ENCODE measurements around the gene SLC25A43. TPM values are rescaled to one million over a fixed set of nuclear protein-coding genes. Genes with fewer than 3 reads are reported as not detected.

The SLC25A43 gene
- total RNA-seq, 5 donors from 2014 or later (not counting 1 experiment from before 2014, with no cell fraction given) = 1.7 to 6.4 (median 5.3) TPM

DNA sequence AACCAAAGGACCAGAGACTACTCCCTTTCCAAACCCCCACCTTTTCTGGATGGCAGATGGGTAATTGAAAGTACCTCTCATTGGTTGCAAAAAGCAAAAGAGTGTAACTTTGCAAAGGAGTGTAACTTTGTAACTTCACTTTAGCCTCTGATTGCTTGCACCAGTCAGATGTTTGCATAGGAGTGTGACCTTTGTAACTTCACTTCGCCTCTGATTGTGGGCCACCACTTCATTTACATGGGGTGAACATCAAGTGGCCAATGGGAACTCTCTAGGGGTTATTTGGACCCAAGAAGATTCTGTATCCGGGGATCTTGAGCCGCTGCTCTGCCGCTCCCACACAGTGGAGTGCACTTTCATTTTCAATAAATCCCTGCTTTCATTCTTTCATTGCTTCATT is 9.9 kb upstream of the SLC25A43 start:
- Mint-ChIP-seq H3K27ac (no peak overlapping the region), H3K4me1 (peaks cover 0 to 9% (median 0%) of the 10 kb centered on the region in 3 donors), H3K36me3 (peaks cover 2% of the 10 kb centered on the region), H3K9me3 (no peaks in the 10 kb centered on the region), H3K4me3 (no peak overlapping the region), H3K27me3 (peaks cover 0 to 17% of the 10 kb centered on the region in 2 donors)
- ATAC-seq (replicated peaks in 1 of 4) (no peak), DNase-seq (no peak)
- CTCF ChIA-PET = no interaction called here
- Histone ChIP-seq H3K27me3 (replicated peaks in 1 of 2; ENCODE audit: control insufficient read depth in 2 of 2, extremely low read depth in 1 of 2, insufficient read depth in 2 of 2, low read length in 1 of 2) (no peaks in the 10 kb centered on the region), H3K27ac (ENCODE audit: low read length) (no peak overlapping the region), H3K4me3 (ENCODE audit: control insufficient read depth in 1 of 2, extremely low read depth in 1 of 2, low read length in 1 of 2) (no peak overlapping the region), H3K36me3 (ENCODE audit: control insufficient read depth in 2 of 2, extremely low read depth in 1 of 2, insufficient read depth in 1 of 2, low read length in 1 of 2) (no peaks in the 10 kb centered on the region), H3K4me1 (ENCODE audit: control insufficient read depth in 1 of 2, extremely low read depth in 1 of 2, insufficient read depth in 2 of 2, low read length in 2 of 2) (no peaks in the 10 kb centered on the region), H3K9me3 (no peaks in the 10 kb centered on the region)
- no CpG with 5 or more reads among the region's 4 CpGs for WGBS (ENCODE audit: insufficient coverage)
- POLR2A ChIA-PET = no interaction called here

DNA sequence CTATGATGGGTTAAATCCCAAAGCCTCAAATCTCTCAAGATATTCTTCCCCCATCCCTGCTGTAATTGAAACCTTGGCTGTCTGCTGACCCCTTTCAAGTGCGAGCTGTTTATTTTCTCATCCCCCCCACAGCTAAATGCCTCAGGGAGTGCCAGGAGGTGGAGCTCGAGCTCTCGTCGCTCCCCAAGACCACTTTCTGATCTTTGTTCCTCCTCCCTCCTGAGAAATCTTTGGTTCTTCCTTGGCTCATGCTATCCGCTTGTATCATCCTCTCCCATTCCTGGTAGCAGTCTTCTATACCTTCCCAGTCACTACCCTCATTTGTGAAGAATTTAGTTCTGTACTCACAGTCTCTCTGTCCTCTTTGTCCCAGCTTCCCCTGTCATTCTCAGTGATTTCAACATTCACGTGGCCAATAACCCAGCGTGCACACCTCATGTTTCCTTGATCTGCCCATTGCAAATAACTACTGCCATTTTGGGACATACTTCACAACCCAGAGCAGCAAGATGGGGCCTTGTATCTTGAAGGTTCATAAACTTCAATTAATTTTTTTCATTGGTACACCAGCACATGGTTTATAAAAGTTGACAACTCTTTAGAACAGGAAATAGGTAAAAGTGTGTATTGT is 9.2 kb upstream of the SLC25A43 start:
- Histone ChIP-seq H3K9me3 (no peaks in the 10 kb centered on the region), H3K27ac (ENCODE audit: low read length) (no peak overlapping the region), H3K36me3 (ENCODE audit: control insufficient read depth in 2 of 2, extremely low read depth in 1 of 2, insufficient read depth in 1 of 2, low read length in 1 of 2) (no peaks in the 10 kb centered on the region), H3K4me3 (ENCODE audit: control insufficient read depth in 1 of 2, extremely low read depth in 1 of 2, low read length in 1 of 2) (no peak overlapping the region), H3K4me1 (ENCODE audit: control insufficient read depth in 1 of 2, extremely low read depth in 1 of 2, insufficient read depth in 2 of 2, low read length in 2 of 2) (no peaks in the 10 kb centered on the region), H3K27me3 (replicated peaks in 1 of 2; ENCODE audit: control insufficient read depth in 2 of 2, extremely low read depth in 1 of 2, insufficient read depth in 2 of 2, low read length in 1 of 2) (no peaks in the 10 kb centered on the region)
- Mint-ChIP-seq H3K36me3 (peaks cover 2% of the 10 kb centered on the region), H3K27me3 (peaks cover 0 to 17% of the 10 kb centered on the region in 2 donors), H3K4me3 (no peak overlapping the region), H3K27ac (no peak overlapping the region), H3K4me1 (peaks cover 0 to 9% (median 0%) of the 10 kb centered on the region in 3 donors), H3K9me3 (no peaks in the 10 kb centered on the region)
- ChIA-PET CTCF (no interaction called here), POLR2A (no interaction called here)
- ATAC-seq (replicated peaks in 1 of 4) (no peak), DNase-seq (no peak)
- 100% methylated on average over 1 of the region's 7 CpGs for WGBS (ENCODE audit: insufficient coverage)

DNA sequence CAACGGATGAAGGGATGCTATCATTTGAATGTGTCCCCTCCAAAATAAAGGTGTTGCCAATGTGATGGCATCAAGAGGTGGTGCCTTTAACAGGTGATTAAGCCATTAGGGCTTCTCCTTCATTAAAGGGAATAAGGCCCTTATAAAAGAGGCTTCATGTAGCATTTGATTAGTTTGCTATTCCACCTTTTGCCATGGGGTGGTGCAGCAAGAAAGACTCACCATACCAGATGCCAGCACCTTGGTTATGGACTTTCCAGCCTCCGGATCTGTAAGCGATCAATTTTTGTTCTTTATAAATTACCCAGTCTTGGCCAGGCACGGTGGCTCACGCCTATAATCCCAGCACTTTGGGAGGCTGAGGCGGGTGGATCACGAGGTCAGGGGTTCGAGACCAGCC is 7.9 kb upstream of the SLC25A43 start:
- H3K4me1 Mint-ChIP-seq = peaks cover 0 to 9% (median 0%) of the 10 kb centered on the region in 3 donors
- no peak overlapping the region for H3K4me3 Mint-ChIP-seq
- CTCF ChIA-PET = no interaction called here

DNA sequence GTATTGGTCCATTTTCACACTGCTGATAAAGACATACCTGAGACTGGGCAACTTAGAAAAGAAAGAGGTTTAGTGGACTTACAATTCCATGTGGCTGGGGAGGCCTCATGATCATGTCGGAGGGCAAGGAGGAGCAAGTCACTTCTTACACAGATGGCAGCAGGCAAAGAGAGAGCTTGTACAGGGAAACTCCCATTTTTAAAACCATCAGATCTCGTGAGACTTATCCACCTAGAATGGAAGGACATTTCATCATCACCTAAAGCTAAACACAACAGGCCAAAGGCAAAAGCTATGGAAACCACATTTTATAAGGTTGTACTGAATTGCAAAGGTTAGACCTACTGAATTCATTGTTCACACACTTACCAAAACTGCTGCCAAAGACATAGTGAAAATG is 6.0 kb upstream of the SLC25A43 start:
- H3K36me3 Mint-ChIP-seq = no peaks in the 10 kb centered on the region
- H3K27ac Mint-ChIP-seq = no peak overlapping the region
- ChIA-PET POLR2A (no interaction called here), CTCF (no interaction called here)
- H3K4me3 Mint-ChIP-seq = no peak overlapping the region
- H3K27me3 Mint-ChIP-seq = peaks cover 0 to 11% of the 10 kb centered on the region in 2 donors
- H3K9me3 Mint-ChIP-seq = no peaks in the 10 kb centered on the region
- Histone ChIP-seq H3K27me3 (replicated peaks in 1 of 2; ENCODE audit: control insufficient read depth in 2 of 2, extremely low read depth in 1 of 2, insufficient read depth in 2 of 2, low read length in 1 of 2) (no peaks in the 10 kb centered on the region), H3K4me3 (ENCODE audit: control insufficient read depth in 1 of 2, extremely low read depth in 1 of 2, low read length in 1 of 2) (no peak overlapping the region), H3K36me3 (ENCODE audit: control insufficient read depth in 2 of 2, extremely low read depth in 1 of 2, insufficient read depth in 1 of 2, low read length in 1 of 2) (no peaks in the 10 kb centered on the region), H3K9me3 (no peaks in the 10 kb centered on the region), H3K4me1 (ENCODE audit: control insufficient read depth in 1 of 2, extremely low read depth in 1 of 2, insufficient read depth in 2 of 2, low read length in 2 of 2) (no peaks in the 10 kb centered on the region), H3K27ac (ENCODE audit: low read length) (no peak overlapping the region)
- WGBS (ENCODE audit: insufficient coverage) = no CpG with 5 or more reads among the region's 2 CpGs
- peaks cover 0 to 11% (median 5%) of the 10 kb centered on the region in 3 donors for H3K4me1 Mint-ChIP-seq
- DNase-seq (no peak), ATAC-seq (replicated peaks in 1 of 4) (no peak)

More for the DNA sequence above, 7.9 kb upstream of the SLC25A43 start:
- no peak overlapping the region for H3K4me3 ChIP-seq (ENCODE audit: control insufficient read depth in 1 of 2, extremely low read depth in 1 of 2, low read length in 1 of 2)
- H3K4me1 ChIP-seq (ENCODE audit: control insufficient read depth in 1 of 2, extremely low read depth in 1 of 2, insufficient read depth in 2 of 2, low read length in 2 of 2) = no peaks in the 10 kb centered on the region
- Mint-ChIP-seq H3K9me3 (no peaks in the 10 kb centered on the region), H3K27ac (no peak overlapping the region), H3K27me3 (peaks cover 0 to 11% of the 10 kb centered on the region in 2 donors), H3K36me3 (peaks cover 2% of the 10 kb centered on the region)
- H3K9me3 ChIP-seq = no peaks in the 10 kb centered on the region
- no peaks in the 10 kb centered on the region for H3K27me3 ChIP-seq (replicated peaks in 1 of 2; ENCODE audit: control insufficient read depth in 2 of 2, extremely low read depth in 1 of 2, insufficient read depth in 2 of 2, low read length in 1 of 2)
- POLR2A ChIA-PET = no interaction called here
- no CpG with 5 or more reads among the region's 8 CpGs for WGBS (ENCODE audit: insufficient coverage)
- H3K27ac ChIP-seq (ENCODE audit: low read length) = no peak overlapping the region
- no peak for ATAC-seq (replicated peaks in 1 of 4)
- H3K36me3 ChIP-seq (ENCODE audit: control insufficient read depth in 2 of 2, extremely low read depth in 1 of 2, insufficient read depth in 1 of 2, low read length in 1 of 2) = no peaks in the 10 kb centered on the region
- DNase-seq = peak in 2 of 35 experiments; percentile 0 to 3

DNA sequence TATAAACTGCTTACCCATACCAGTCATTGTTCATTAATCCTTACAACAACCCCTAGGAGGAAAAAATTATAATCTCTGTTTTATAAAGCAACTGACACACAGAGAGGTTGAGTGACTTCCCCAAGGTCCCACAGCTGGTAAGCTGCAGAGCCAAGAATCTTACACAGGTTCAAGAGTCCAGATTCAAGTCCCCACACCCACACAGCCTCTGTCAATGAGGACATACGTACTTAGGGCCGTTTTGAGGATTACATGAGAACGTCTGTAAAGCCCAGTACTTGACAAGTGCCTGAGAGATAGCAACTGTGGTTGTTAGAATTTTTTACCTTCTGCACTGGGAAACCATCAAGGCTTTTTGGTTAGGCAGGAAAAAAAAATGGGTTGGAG is 556 bp upstream of the SLC25A43 start:
- Mint-ChIP-seq H3K9me3 (no peaks in the 10 kb centered on the region), H3K27ac (peak overlapping the region; percentile 92 to 94), H3K4me1 (peaks cover 11 to 34% (median 17%) of the 10 kb centered on the region in 3 donors), H3K27me3 (peaks cover 0 to 8% of the 10 kb centered on the region in 2 donors), H3K36me3 (no peaks in the 10 kb centered on the region), H3K4me3 (peak overlapping the region; percentile 79 to 89 (median 88))
- ChIA-PET CTCF (no interaction called here), POLR2A (no interaction called here)
- peak overlapping the region; percentile 56 to 73 for H3K4me3 ChIP-seq (ENCODE audit: control insufficient read depth in 1 of 2, extremely low read depth in 1 of 2, low read length in 1 of 2)
- H3K27me3 ChIP-seq (replicated peaks in 1 of 2; ENCODE audit: control insufficient read depth in 2 of 2, extremely low read depth in 1 of 2, insufficient read depth in 2 of 2, low read length in 1 of 2) = no peaks in the 10 kb centered on the region
- no CpG with 5 or more reads among the region's 3 CpGs for whole genome bisulfite sequencing (ENCODE audit: insufficient coverage)
- ATAC-seq (replicated peaks in 1 of 4) = peak in 1 of 4 experiments; percentile 6
- H3K4me1 ChIP-seq (ENCODE audit: control insufficient read depth in 1 of 2, extremely low read depth in 1 of 2, insufficient read depth in 2 of 2, low read length in 2 of 2) = peaks cover 0 to 16% of the 10 kb centered on the region in 2 experiments
- H3K9me3 ChIP-seq = no peaks in the 10 kb centered on the region
- H3K36me3 ChIP-seq (ENCODE audit: control insufficient read depth in 2 of 2, extremely low read depth in 1 of 2, insufficient read depth in 1 of 2, low read length in 1 of 2) = no peaks in the 10 kb centered on the region
- peak overlapping the region; percentile 54 for H3K27ac ChIP-seq (ENCODE audit: low read length)
- DNase-seq = peak in 1 of 35 experiments; percentile 12

DNA sequence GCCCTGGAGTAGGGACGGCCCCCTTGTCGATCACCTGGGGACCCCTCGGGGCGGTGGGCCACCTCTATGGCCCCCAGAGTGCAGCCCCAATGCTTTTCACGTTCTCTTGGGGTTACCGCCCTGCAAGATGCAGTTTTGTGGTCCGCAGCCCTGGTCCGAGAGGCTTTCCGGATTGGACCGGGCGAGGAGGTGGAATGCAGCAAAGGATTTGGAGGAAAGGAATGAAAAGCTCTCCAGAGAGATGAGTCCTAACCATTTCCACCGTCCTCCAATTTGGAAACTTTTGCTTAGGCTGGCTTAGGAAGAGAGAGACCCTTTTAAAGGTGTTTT is 601 bp downstream of the SLC25A43 start:
- Mint-ChIP-seq H3K27ac (peak overlapping the region in 1 of 2 donors; percentile 75), H3K4me3 (peak overlapping the region; percentile 47 to 67 (median 57)), H3K27me3 (peaks cover 0 to 4% of the 10 kb centered on the region in 2 donors), H3K4me1 (peaks cover 11 to 34% (median 17%) of the 10 kb centered on the region in 3 donors), H3K36me3 (no peaks in the 10 kb centered on the region), H3K9me3 (no peaks in the 10 kb centered on the region)
- ATAC-seq (replicated peaks in 1 of 4) = no peak
- Histone ChIP-seq H3K36me3 (ENCODE audit: control insufficient read depth in 2 of 2, extremely low read depth in 1 of 2, insufficient read depth in 1 of 2, low read length in 1 of 2) (no peaks in the 10 kb centered on the region), H3K27me3 (replicated peaks in 1 of 2; ENCODE audit: control insufficient read depth in 2 of 2, extremely low read depth in 1 of 2, insufficient read depth in 2 of 2, low read length in 1 of 2) (no peaks in the 10 kb centered on the region), H3K9me3 (no peaks in the 10 kb centered on the region), H3K27ac (ENCODE audit: low read length) (peak overlapping the region; percentile 29), H3K4me1 (ENCODE audit: control insufficient read depth in 1 of 2, extremely low read depth in 1 of 2, insufficient read depth in 2 of 2, low read length in 2 of 2) (peaks cover 0 to 16% of the 10 kb centered on the region in 2 experiments), H3K4me3 (ENCODE audit: control insufficient read depth in 1 of 2, extremely low read depth in 1 of 2, low read length in 1 of 2) (peak overlapping the region in 1 of 2 donors; percentile 56)
- ChIA-PET POLR2A (interaction anchor here in 1 of 2 donors (0.6 kb wide), 1 partner anchor 17 kb away, joined by 3 read pairs; no protein-coding TSS in a partner anchor), CTCF (interaction anchor here in 1 of 2 donors (0.6 kb wide), 1 partner anchor 461 kb away, joined by 5 read pairs; no protein-coding TSS in a partner anchor)
- DNase-seq = no peak
- 0% methylated on average over 4 of the region's 12 CpGs for WGBS (ENCODE audit: insufficient coverage)

All from T-cell (primary cell).